HG02623 (cell line): ENCODE measurements around the gene VWC2.

ENCODE experiments used
- ATAC-seq: cut with Tn5 transposase; IDR thresholded peaks from one replicate; pipeline ENCODE4 v1.9.1; 2021; ENCODE audit warnings: moderate library complexity; ENCODE audit not compliant: unreplicated experiment

The VWC2 gene

DNA sequence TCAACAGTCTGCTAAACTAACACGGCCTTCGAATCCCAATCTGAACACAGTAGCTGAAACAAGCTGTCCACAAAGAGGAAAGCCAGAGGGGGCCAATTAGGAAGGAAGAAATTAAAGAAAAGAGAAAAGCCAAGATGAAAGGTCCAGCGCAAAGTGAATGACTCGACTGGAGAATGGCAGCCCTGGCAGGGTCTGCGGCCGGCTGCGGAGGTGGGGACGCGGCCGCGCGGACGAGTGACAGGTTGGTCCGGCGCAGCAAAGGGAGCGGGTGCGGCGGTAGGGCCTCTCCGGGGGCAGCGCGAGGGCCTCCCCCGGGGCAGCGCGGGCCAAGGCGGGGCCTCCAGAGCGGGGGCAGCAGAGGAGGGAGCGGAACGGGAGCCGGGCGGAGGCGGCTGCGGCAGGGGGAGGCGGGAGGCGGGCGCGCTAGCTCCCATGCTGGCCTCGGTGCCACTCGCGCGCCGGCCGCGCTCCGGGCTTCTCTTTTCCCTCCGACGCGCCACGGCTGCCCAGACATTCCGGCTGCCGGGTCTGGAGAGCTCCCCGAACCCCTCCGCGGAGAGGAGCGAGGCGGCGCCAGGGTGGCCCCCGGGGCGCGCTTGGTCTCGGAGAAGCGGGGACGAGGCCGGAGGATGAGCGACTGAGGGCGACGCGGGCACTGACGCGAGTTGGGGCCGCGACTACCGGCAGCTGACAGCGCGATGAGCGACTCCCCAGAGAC, at the start of gene VWC2:
VWC2 (plus strand) TSS at position 421 of the 718 bp plus-strand sequence. CDS start 1,798 bp downstream, outside the sequence.
- no peak for ATAC-seq

DNA sequence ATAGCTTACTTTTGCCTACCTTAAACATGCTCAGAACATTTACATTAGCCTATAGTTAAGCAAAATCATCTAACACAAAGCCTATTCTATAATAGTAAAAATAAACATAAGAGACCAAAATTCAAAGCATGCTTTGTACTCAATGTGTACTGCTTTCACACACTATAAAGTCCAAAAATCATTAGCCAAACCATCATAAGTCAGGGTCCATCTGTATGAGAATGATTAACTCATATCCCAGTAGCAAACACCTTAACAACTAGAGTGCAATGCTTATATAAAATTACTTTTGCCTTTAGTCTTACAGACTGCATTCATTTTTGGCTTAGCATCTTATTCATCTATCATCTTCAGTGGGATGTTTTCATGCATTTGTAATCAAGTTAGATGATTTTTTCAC, 49.4 kb upstream of the VWC2 start:
- ATAC-seq: no peak

- ATAC-seq: no peak
Measured at GRCh38 chr7:49731836-49732235, 41.6 kb upstream of the VWC2 start.

- no peak for ATAC-seq
Measured at GRCh38 chr7:49762666-49763065, 10.8 kb upstream of the VWC2 start.

GRCh38 chr7:49763791-49764190, 9.6 kb upstream of the VWC2 start:
- ATAC-seq: no peak

- peak; percentile 81 for ATAC-seq
Measured at GRCh38 chr7:49766966-49767365, 6.5 kb upstream of the VWC2 start.

- no peak for ATAC-seq
Measured at GRCh38 chr7:49767719-49768118, 5.7 kb upstream of the VWC2 start.

GRCh38 chr7:49768254-49768653, 5.2 kb upstream of the VWC2 start:
- ATAC-seq: no peak

- ATAC-seq: no peak
Measured at GRCh38 chr7:49768835-49769234, 4.6 kb upstream of the VWC2 start.

- ATAC-seq: no peak
Measured at GRCh38 chr7:49769285-49769857, 4.1 kb upstream of the VWC2 start.

DNA sequence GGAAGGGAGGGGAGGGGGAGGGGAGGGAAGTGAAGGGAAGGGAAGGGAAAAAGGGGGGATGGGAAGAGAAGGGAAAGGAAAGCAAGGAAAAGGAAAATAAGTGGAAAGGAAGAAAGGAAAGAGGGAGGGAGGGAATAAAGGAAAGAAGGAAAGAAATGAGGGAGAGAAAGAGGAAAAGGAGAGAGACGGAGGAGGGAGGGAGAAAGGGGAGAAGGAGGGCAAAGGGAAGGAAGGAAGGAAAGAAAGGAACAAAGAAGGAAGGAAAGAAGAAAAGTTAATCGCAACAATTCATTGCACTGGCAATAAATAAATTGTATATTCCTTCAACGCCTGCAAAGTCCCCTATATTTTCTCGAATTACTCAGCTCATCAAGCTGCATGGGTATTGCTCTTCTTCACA, 2.6 kb upstream of the VWC2 start:
- no peak for ATAC-seq

DNA sequence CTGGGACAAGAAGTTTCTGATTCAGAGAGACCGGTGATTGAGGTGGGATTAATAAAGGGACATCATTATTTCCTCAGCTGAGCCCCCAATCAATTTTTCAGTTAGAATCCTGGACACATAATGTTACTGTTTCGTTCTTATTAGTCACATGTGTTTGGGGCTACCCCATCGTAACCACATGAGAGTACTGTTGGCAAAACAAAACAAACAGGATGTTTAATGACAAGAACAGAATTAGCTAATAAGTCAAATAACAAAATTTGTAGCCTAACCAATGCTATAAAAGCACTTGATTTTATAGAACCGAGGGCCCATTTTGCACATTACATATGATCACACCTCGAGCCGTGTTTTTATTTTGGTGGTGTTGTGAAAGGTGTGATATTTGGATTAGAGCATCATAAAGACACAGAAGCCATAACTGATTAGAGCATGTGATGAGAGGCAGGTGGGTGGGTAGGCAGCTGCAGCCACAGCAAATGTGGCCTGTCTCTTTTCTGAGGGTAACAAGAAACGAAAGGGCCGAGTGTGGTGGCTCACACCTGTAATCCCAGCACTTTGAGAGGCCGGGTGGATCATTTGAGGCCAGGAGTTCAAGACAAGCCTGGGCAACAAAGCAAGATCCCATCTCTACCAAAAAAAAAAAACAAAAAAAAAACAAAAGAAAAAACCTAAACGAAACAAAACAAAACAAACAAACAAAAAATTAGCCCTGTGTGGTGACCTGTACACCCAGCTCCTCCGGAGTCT, 1.8 kb upstream of the VWC2 start:
- ATAC-seq: peak; percentile 30

DNA sequence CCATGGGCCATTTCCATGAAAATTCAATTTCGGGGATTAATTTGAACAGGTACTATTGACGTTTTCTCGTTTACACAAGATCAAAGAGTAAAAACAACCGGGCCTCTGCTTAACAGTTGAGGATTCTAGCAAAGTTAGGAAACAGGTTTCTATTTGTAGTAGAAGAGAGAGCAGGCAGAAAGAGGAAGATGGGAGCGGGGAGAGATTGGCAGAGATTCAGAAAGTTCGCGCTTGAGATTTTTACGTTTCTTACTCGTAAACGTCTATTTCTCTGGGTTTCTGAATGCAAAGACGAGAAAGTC, 571 bp upstream of the VWC2 start:
- ATAC-seq: no peak

- ATAC-seq: no peak
Measured at GRCh38 chr7:49773936-49774458, 559 bp downstream of the VWC2 start.

- ATAC-seq: no peak
Measured at GRCh38 chr7:49774459-49775064, 1.1 kb downstream of the VWC2 start.

DNA sequence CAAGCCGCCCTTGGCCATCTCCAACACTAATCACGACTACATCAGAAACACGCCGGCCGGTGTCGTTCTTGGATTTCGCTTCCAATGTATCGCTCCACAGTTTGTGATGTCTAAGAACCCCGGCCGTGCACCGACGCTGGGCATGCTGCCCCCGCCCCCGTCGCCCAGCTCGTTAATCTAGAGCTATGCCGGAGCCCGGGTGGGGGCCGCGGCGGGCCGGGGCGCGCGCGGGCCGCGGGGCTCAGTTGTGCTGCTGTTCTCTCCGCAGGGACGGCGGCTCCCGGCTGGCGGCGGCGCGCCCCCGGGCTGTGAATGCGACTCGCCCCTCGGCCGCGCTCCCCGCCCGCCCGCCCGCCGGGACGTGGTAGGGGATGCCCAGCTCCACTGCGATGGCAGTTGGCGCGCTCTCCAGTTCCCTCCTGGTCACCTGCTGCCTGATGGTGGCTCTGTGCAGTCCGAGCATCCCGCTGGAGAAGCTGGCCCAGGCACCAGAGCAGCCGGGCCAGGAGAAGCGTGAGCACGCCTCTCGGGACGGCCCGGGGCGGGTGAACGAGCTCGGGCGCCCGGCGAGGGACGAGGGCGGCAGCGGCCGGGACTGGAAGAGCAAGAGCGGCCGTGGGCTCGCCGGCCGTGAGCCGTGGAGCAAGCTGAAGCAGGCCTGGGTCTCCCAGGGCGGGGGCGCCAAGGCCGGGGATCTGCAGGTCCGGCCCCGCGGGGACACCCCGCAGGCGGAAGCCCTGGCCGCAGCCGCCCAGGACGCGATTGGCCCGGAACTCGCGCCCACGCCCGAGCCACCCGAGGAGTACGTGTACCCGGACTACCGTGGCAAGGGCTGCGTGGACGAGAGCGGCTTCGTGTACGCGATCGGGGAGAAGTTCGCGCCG, 1.9 kb downstream of the VWC2 start:
- ATAC-seq: no peak

GRCh38 chr7:49775949-49776443, 2.6 kb downstream of the VWC2 start:
- ATAC-seq: no peak

DNA sequence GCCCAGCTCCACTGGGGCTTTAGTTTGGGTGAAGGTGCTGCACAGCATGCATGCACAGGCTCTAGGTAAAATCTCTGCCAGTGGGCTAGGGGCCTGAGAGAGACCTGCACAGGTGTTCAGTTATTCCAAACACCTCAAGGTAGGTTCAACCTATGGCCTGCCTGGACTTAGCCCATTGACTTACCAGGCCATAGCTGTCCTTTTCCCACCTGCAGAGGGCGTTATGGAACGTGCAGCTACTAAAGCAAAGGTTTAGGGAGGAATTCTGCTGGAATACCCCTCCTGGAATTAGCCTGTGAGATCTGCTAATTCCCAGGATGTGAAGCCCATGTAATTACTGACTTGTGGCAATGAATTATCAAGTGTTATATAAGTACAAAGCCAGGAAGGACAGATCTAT, 3.6 kb downstream of the VWC2 start:
- no peak for ATAC-seq

DNA sequence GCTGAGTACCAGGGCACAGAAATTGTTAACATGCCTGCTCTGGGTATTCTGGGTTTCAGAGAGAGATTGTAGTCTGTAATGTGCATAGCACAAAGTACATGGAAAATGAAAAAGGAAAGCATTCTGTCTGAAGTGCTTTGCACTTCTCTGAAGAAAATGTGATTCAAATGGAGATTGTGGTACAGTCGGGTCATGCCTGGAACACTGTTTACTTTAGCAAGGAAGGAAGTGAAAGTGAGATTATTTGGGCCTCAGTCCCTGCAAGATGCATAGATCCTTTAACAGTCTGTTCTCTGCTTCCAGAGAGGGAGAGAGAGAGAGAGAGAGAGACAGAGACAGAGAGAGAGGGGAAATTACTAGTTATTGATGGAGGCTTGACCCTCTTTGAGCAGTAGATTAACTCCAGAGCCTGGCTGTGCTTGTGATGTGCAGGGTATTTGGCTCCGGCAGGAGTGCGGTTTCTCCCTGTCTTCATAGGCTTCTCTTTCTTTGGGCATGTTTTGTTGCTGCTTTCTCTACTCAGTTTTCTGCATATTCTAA, 5.4 kb downstream of the VWC2 start:
- ATAC-seq: peak; percentile 34

- no peak for ATAC-seq
Measured at GRCh38 chr7:49780953-49781352, 7.5 kb downstream of the VWC2 start.
